ENCODE measurements around the gene PRR7. TPM values are rescaled to one million over a fixed set of nuclear protein-coding genes. Genes with fewer than 3 reads are reported as not detected.

PRR7 gene
- total and polyA plus RNA-seq, 9 donors: 0.51 to 11.4 (median 2.0) TPM; not detected in 1

DNA sequence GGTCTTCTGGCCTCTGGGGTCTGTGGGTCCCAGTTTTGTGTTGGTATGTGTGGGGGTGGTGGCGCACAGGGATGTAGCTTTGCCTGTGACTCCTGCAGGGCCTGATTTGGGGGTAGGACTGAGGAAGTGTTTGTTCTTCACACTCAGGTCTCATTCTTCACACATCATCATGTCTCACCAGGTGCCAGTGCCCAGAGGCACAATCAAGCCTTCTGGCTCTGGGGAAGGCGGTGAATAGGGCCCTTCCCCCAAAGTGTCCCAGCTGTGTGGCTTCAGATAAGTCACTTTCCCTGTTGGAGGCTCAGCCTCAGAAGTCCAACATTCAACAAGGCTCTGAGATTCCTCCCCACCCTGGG is 21.7 kb downstream of the PRR7 start:
- Histone ChIP-seq H3K27me3 (no peaks in the 10 kb centered on the region), H3K27ac (no peak overlapping the region), H3K4me1 (ENCODE audit: insufficient read depth) (peaks cover 10% of the 10 kb centered on the region), H3K4me3 (no peak overlapping the region), H3K9me3 (no peaks in the 10 kb centered on the region), H3K36me3 (no peaks in the 10 kb centered on the region)
- no peak for DNase-seq
- TF ChIP-seq, protein P1, sequence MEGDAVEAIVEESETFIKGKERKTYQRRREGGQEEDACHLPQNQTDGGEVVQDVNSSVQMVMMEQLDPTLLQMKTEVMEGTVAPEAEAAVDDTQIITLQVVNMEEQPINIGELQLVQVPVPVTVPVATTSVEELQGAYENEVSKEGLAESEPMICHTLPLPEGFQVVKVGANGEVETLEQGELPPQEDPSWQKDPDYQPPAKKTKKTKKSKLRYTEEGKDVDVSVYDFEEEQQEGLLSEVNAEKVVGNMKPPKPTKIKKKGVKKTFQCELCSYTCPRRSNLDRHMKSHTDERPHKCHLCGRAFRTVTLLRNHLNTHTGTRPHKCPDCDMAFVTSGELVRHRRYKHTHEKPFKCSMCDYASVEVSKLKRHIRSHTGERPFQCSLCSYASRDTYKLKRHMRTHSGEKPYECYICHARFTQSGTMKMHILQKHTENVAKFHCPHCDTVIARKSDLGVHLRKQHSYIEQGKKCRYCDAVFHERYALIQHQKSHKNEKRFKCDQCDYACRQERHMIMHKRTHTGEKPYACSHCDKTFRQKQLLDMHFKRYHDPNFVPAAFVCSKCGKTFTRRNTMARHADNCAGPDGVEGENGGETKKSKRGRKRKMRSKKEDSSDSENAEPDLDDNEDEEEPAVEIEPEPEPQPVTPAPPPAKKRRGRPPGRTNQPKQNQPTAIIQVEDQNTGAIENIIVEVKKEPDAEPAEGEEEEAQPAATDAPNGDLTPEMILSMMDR (IDR thresholded peaks at IDR 0.05): no peak
- TF ChIP-seq EP300 (IDR thresholded peaks at IDR 0.05) (no peak), POLR2A (IDR thresholded peaks at IDR 0.05) (no peak)
- WGBS, 3 donors: 94% methylated on average over 2 of the region's 2 CpGs
- intact Hi-C loops (cut with DNase I): no loop called here

DNA sequence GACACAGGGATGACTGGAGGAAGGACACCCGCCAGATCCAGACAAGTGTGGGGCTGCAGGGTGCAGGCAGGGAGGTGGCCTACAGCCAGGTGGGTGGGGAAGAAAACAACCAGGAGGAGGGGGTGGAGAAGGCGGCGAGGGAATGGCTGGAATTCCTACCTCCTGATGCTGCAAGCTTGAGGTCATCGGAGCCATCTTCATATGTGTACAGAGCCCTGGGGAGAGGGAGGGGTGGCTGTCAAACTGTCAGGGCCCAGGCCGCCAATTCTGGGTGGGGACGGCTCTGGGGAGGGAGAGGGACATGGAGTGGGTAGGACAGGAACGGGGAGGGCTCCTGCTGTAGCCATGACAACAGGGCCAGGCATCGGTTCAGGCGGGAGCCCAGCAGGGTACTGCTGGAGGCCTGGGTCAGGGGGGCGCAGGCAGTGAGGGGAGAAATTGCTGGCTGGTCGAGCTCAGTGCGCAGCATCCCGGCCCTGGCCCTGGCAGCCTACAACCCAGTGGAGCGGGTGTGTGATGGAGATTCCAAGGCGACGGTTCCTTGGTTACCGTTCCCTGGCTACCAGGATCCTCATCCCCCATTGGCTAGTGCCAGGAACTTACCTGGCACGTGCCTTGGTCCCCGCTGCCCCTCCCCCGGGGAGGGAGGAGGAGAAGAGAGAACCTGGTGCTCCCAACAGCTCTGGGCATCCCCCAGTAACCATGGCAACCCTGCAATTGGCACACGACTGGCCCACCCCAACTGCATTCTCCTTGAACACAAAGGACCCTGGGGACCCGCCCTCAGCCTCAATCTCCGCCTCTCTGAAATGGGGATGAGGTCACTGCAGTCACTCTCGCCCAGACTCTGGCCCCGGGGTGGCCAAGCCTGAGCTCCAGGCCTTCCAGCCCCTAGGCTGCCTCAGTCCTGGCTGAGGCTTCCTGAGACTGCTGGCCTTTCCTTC is 22.3 kb downstream of the PRR7 start:
- Histone ChIP-seq H3K9me3 (no peaks in the 10 kb centered on the region), H3K4me3 (no peak overlapping the region), H3K4me1 (ENCODE audit: insufficient read depth) (peaks cover 11% of the 10 kb centered on the region), H3K27ac (no peak overlapping the region), H3K27me3 (no peaks in the 10 kb centered on the region), H3K36me3 (no peaks in the 10 kb centered on the region)
- intact Hi-C loops (cut with DNase I): no loop called here
- TF ChIP-seq EP300 (IDR thresholded peaks at IDR 0.05) (no peak), POLR2A (IDR thresholded peaks at IDR 0.05) (no peak)
- TF ChIP-seq, protein P1 (IDR thresholded peaks at IDR 0.05): no peak
- WGBS, 3 donors: 61 to 70% (median 68%) methylated on average over 24 to 25 of the region's 25 CpGs
- DNase-seq: peak in 1 of 5 donors; percentile 21

DNA sequence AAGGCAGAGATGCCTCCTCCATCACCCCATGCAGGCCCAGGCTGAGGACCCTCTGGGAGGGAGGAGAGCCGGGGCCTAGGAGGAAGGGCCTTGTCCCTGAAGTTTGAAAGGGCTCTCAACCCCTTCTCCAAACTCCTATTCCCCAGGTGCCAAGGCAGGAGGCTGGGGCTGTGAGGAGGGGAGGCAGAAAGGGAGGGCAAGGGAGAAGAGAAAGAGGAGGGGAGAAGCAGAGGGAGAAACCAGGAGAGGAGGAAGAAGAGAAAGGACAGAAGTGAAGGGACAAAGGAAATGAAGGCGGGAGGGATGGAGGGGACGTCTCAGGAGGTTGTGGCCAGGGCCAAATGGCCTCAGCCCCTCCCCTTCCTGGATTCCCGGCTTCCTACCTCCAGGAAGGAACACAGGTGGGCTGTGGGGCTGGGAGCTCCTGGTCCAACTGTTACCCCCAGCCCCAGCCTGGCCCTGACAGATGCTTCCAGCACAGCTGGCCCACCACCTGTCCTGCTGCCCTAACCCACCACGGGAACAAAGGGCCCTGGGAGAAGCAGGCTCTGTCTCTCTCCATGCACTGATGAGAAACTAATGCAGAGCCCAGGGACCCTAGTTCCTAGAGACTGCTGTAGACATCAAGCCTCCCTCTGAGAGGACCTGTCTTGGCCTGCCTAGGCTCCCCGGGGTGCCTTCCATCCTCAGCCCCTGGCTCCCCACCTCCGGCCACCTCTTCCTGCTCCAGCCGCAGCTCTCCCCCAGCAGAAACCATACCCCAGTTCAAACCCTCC is 23.3 kb downstream of the PRR7 start:
- no peaks in the 10 kb centered on the region for H3K27me3 ChIP-seq
- DNase-seq: no peak
- intact Hi-C loops (cut with DNase I): no loop called here
- peaks cover 20% of the 10 kb centered on the region for H3K4me1 ChIP-seq (ENCODE audit: insufficient read depth)
- no peak overlapping the region for H3K4me3 ChIP-seq
- no peaks in the 10 kb centered on the region for H3K9me3 ChIP-seq
- TF ChIP-seq EP300 (IDR thresholded peaks at IDR 0.05): no peak
- TF ChIP-seq, protein P1 (IDR thresholded peaks at IDR 0.05): no peak
- TF ChIP-seq POLR2A (IDR thresholded peaks at IDR 0.05): no peak
- WGBS, 3 donors: 64 to 79% (median 73%) methylated on average over 8 of the region's 8 CpGs
- no peak overlapping the region for H3K27ac ChIP-seq
- no peaks in the 10 kb centered on the region for H3K36me3 ChIP-seq

DNA sequence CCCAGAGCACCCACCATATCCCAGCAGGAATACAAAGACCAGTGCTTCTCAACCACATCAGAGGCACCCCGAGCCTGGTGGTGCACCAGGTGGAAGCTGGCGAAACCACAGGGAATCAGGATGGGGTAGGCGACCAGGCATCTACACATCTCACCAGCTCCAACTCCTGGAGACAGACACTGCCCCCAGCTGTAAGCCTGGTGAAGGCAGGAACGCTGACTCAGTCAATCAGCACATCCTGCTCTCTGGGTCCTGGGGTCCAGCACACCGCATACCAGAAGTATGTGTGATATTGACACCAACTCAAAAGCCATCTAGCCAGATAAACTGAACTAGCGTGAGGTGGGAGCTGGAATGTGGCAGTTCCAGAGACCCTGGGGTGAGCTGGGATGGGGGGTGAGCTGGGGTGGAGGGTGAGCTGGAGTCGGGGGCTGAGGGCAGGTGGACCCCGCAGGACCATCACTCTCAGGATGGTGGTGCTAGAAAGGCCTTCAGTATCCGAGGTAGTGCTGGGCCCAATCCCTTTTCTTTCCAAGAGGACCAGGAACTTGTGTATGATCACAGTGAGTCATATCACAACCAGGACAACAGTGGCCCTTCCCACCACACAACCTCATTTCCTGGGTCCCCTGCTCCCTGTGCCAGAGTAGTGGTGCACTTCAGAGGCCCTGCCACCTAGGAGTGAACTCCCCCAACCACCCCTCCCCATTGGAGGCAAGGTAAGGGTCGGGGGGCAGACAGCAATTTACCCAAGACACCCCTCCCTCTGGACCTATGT is 24.3 kb downstream of the PRR7 start:
- H3K4me3 ChIP-seq: no peak overlapping the region
- H3K36me3 ChIP-seq: no peaks in the 10 kb centered on the region
- H3K27ac ChIP-seq: no peak overlapping the region
- no peaks in the 10 kb centered on the region for H3K27me3 ChIP-seq
- DNase-seq: no peak
- WGBS, 3 donors: 77 to 78% (median 77%) methylated on average over 10 of the region's 10 CpGs
- TF ChIP-seq POLR2A (IDR thresholded peaks at IDR 0.05) (no peak), EP300 (IDR thresholded peaks at IDR 0.05) (no peak)
- TF ChIP-seq, protein P1 (IDR thresholded peaks at IDR 0.05): no peak
- peaks cover 21% of the 10 kb centered on the region for H3K4me1 ChIP-seq (ENCODE audit: insufficient read depth)
- intact Hi-C loops (cut with DNase I): no loop called here
- H3K9me3 ChIP-seq: no peaks in the 10 kb centered on the region
